H1 (cell line): ENCODE data around the gene RFLNA. TPM values are rescaled to one million over a fixed set of nuclear protein-coding genes. Genes with fewer than 3 reads are reported as not detected.

Experiments used
- CTCF ChIA-PET: fragments of 300-600 bp; sonication (Branson Sonifier 250); formaldehyde crosslinking; loops from one replicate; lab custom pipeline; 2021; ENCODE audit not compliant: partially characterized antibody; lab: Charles Lee
- POLR2A ChIA-PET: fragments of 300-600 bp; sonication (Branson Sonifier 250); formaldehyde crosslinking; loops from one replicate; lab custom pipeline; 2021; ENCODE audit warnings: inconsistent platforms; ENCODE audit not compliant: partially characterized antibody; lab: Charles Lee
- DNase-seq, 2 experiments: peaks; one replicate each; pipeline versions ENCODE4 v3.0.0 to v3.0.0-alpha.2; 2010 to 2022; ENCODE audit warnings: low spot score in 2 of 2, low read depth in 1 of 2, mixed read lengths in 1 of 2
- FAIRE-seq: peaks from 2 replicates; lab custom pipeline; 2011; peaks lifted over from hg19 to GRCh38; lab: Jason Lieb, UNC
- H2AFZ ChIP-seq: 2 replicates; pipeline ENCODE4 v1.8.1; 2012; ENCODE audit warnings: low read length, inconsistent platforms
- H2AK5ac ChIP-seq: 2 replicates; pipeline ENCODE4 v1.6.1; 2013; ENCODE audit warnings: low read depth, low read length
- H2BK120ac ChIP-seq: replicated peaks from 2 replicates; pipeline ENCODE3; 2013; ENCODE audit warnings: low read depth, low read length, inconsistent platforms
- H2BK12ac ChIP-seq: 2 replicates; pipeline ENCODE4 v1.6.1; 2013; ENCODE audit warnings: low read depth, low read length
- H2BK15ac ChIP-seq: 2 replicates; pipeline ENCODE4 v1.6.1; 2013; ENCODE audit warnings: low read length
- H2BK20ac ChIP-seq: 2 replicates; pipeline ENCODE4 v1.6.1; 2013; ENCODE audit warnings: low read length
- H2BK5ac ChIP-seq: 2 replicates; pipeline ENCODE4 v1.6.1; 2013; ENCODE audit warnings: low read depth, low read length
- H3K14ac ChIP-seq: 2 replicates; pipeline ENCODE4 v1.6.1; 2013; ENCODE audit warnings: inconsistent platforms; ENCODE audit not compliant: insufficient read length
- H3K18ac ChIP-seq: 2 replicates; pipeline ENCODE4 v1.6.1; 2013; ENCODE audit warnings: low read length; ENCODE audit errors: extremely low read depth
- H3K23ac ChIP-seq: 2 replicates; pipeline ENCODE4 v1.6.1; 2013; ENCODE audit warnings: inconsistent platforms; ENCODE audit not compliant: insufficient read length
- H3K23me2 ChIP-seq: 2 replicates; pipeline ENCODE4 v1.6.1; 2013; ENCODE audit warnings: low read depth, low read length
- H3K27ac ChIP-seq: 2 replicates; pipeline ENCODE4 v1.6.1; 2011; ENCODE audit warnings: low read depth, low read length, inconsistent platforms
- H3K27me3 ChIP-seq, 4 experiments: replicated peaks in 1 of 4; 1 replicate in 1 of 4; 2 replicates in 3 of 4; pipeline versions ENCODE4 v1.6.1 to v1.8.1; 2011 to 2013; ENCODE audit warnings: low read length in 3 of 4, mild to moderate bottlenecking in 3 of 4, inconsistent platforms in 2 of 4, mixed read lengths in 2 of 4, moderate library complexity in 1 of 4; ENCODE audit not compliant: control insufficient read depth in 3 of 4, insufficient read depth in 3 of 4; ENCODE audit errors: extremely low read depth in 1 of 4
- H3K36me3 ChIP-seq, 4 experiments: 2 replicates each; pipeline versions ENCODE4 v1.6.1 to v1.8.1; 2011 to 2013; ENCODE audit warnings: mild to moderate bottlenecking in 4 of 4, low read length in 3 of 4, moderate library complexity in 2 of 4, control low read depth in 1 of 4, inconsistent platforms in 1 of 4; ENCODE audit not compliant: insufficient read depth in 4 of 4, control insufficient read depth in 2 of 4
- H3K4ac ChIP-seq: replicated peaks from 2 replicates; pipeline ENCODE3; 2013; ENCODE audit warnings: low read length, low read depth, mixed read lengths, inconsistent platforms; ENCODE audit not compliant: insufficient read length
- H3K4me1 ChIP-seq, 4 experiments: replicated peaks in 1 of 4; 1 replicate in 1 of 4; 2 replicates in 3 of 4; pipeline versions ENCODE4 v1.6.1 to v1.8.1; 2011 to 2013; ENCODE audit warnings: low read length in 3 of 4, inconsistent platforms in 2 of 4, mixed read lengths in 1 of 4; ENCODE audit not compliant: insufficient read depth in 4 of 4, control insufficient read depth in 3 of 4
- H3K4me2 ChIP-seq, 2 experiments: 2 replicates each; pipeline versions ENCODE4 v1.6.1 to v1.8.1; 2011 to 2013; ENCODE audit warnings: low read depth in 2 of 2, low read length in 2 of 2, control low read depth in 1 of 2, inconsistent platforms in 1 of 2, mild to moderate bottlenecking in 1 of 2; ENCODE audit not compliant: insufficient read depth in 1 of 2
- H3K4me3 ChIP-seq, 4 experiments: fragments of 200-600, 300-600 bp in 1 of 4; sonication (generic), shearing (Covaris generic), sonication (Bioruptor Twin) in 1 of 4; 2 replicates each; pipeline versions ENCODE4 v1.5.1 to v1.8.1; 2011 to 2016; ENCODE audit warnings: low read length in 4 of 4, low read depth in 3 of 4, control low read depth in 2 of 4, inconsistent platforms in 2 of 4, mild to moderate bottlenecking in 2 of 4, mixed read lengths in 1 of 4, moderate library complexity in 1 of 4; ENCODE audit not compliant: insufficient read depth in 2 of 4; ENCODE audit errors: extremely low read depth in 1 of 4
- H3K56ac ChIP-seq: replicated peaks from 2 replicates; pipeline ENCODE3; 2013; ENCODE audit warnings: low read depth, mild to moderate bottlenecking, mixed read lengths, low read length, inconsistent platforms; ENCODE audit not compliant: insufficient read length
- H3K79me1 ChIP-seq: 2 replicates; pipeline ENCODE4 v1.6.1; 2013; ENCODE audit warnings: low read depth, low read length, control low read depth
- H3K79me2 ChIP-seq, 2 experiments: 2 replicates each; pipeline versions ENCODE4 v1.6.1 to v1.8.1; 2012 to 2013; ENCODE audit warnings: low read length in 2 of 2, mild to moderate bottlenecking in 2 of 2, inconsistent platforms in 1 of 2; ENCODE audit not compliant: insufficient read depth in 2 of 2, control insufficient read depth in 1 of 2
- H3K9ac ChIP-seq, 4 experiments: replicated peaks in 1 of 4; 1 replicate in 1 of 4; 2 replicates in 3 of 4; pipeline versions ENCODE4 v1.6.1 to v1.8.1; 2011 to 2013; ENCODE audit warnings: low read depth in 3 of 4, low read length in 3 of 4, control low read depth in 2 of 4, mild to moderate bottlenecking in 2 of 4, moderate library complexity in 2 of 4, inconsistent platforms in 1 of 4; ENCODE audit errors: extremely low read depth in 1 of 4
- H3K9me3 ChIP-seq, 2 experiments: 2 replicates each; pipeline versions ENCODE4 v1.6.1 to v1.8.1; 2012 to 2013; ENCODE audit warnings: mild to moderate bottlenecking in 2 of 2, moderate library complexity in 2 of 2, control low read depth in 1 of 2, inconsistent platforms in 1 of 2, low read depth in 1 of 2, low read length in 1 of 2, mixed read lengths in 1 of 2; ENCODE audit not compliant: insufficient read depth in 2 of 2
- H4K20me1 ChIP-seq, 2 experiments: replicated peaks in 1 of 2; 2 replicates each; pipeline versions ENCODE3 to v1.8.1; 2011 to 2013; ENCODE audit warnings: inconsistent platforms in 2 of 2, low read length in 2 of 2, mild to moderate bottlenecking in 1 of 2; ENCODE audit not compliant: insufficient read depth in 2 of 2, control insufficient read depth in 1 of 2
- H4K5ac ChIP-seq: 2 replicates; pipeline ENCODE4 v1.6.1; 2013; ENCODE audit warnings: low read length, low read depth, mixed read lengths, inconsistent platforms; ENCODE audit not compliant: insufficient read length
- H4K8ac ChIP-seq: 2 replicates; pipeline ENCODE4 v1.8.0; 2013; ENCODE audit warnings: mild to moderate bottlenecking, moderate library complexity, low read length, inconsistent platforms; ENCODE audit not compliant: insufficient read depth; ENCODE audit errors: extremely low read depth
- H4K91ac ChIP-seq: replicated peaks from 2 replicates; pipeline ENCODE3; 2013; ENCODE audit warnings: low read length, mixed read lengths, inconsistent platforms; ENCODE audit not compliant: insufficient read length
- WGBS, 2 experiments: shearing (Covaris generic) in 1 of 2; methylation state at CpG; one replicate each; pipeline versions ENCODE4 v1.1.6 to v1.1.7; 2013 to 2015; ENCODE audit warnings: low lambda C conversion rate in 2 of 2, mixed read lengths in 2 of 2, inconsistent platforms in 1 of 2, low coverage in 1 of 2, missing lambda C conversion rate in 1 of 2; ENCODE audit not compliant: insufficient replicate concordance in 2 of 2, insufficient coverage in 1 of 2, insufficient read length in 1 of 2; ENCODE audit errors: extremely low coverage in 1 of 2, missing lambda C conversion rate in 1 of 2; 5-methylcytosine and 5-hydroxymethylcytosine counted together
- polyA plus RNA-seq, 7 experiments: library from polyadenylated mRNA; depleted of rRNA in 3 of 7; stranded (reverse) in 5 of 7; unstranded in 2 of 7; fragments of >200 nt in 5 of 7; fragments of 200-250 nt in 2 of 7; gene quantifications; 1 replicate in 5 of 7; 2 replicates in 1 of 7; 4 replicates in 1 of 7; pipeline versions ENCODE4 v1.2.1 to v1.2.3, GENCODE V29; 2011 to 2013; ENCODE audit warnings: missing spikeins in 2 of 7, mixed read lengths in 2 of 7
- total RNA-seq: library from RNA; stranded (reverse); fragmentation: NEBNext Ultra II Directional; extraction: Animal tissue kit (Norgen Biotek cat#: 25700); gene quantifications from 2 replicates; pipeline ENCODE4 v1.2.1, GENCODE V29; 2021

RFLNA gene
- total and polyA plus RNA-seq, 2 of the 8 experiments (the other 6 are each of a cell fraction or from before 2014, with no cell fraction given) = 6.4 to 6.6 TPM

DNA sequence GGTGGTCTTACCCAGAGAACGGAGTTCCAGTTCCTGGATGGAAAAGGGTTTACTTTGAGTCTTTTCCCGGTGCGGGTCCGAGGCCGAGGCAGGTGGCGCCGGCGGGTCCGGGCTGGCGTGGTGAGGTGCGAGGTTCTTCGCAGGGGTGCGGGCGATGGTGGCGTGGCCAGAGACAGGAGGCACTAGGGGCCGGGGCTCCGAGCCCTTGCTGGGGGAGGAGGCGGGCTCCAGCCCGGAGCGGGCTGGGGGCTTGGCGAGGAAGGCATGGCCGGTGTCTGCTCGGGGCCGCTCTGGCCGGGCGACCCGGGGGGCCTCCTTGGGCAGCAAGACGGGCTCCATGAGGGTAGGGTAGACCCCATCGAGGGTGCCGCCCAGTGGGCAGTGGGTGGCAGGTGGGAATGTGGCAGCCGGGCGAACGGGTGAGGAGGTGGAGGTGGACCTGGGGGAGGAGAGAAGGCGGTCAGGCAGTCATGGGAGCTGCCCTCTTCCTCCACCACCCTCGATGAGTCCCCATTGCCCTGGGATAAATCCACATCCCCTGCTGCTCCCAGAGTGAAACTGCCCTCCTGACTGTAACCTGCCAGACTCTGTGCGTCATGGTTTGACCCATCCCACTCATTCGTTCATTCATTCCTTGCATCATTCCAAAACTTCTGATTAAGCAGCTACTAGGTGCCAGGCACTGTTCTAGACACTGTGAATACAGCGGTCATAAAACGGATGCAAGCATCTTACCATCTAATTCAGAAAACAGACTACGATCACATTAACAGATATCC is 42.0 kb downstream of the RFLNA start:
- Histone ChIP-seq H2BK20ac (no peak overlapping the region), H2BK15ac (no peak overlapping the region), H3K23ac (no peak overlapping the region), H4K8ac (no peak overlapping the region), H3K4me3 (no peak overlapping the region), H3K9me3 (no peaks in the 10 kb centered on the region), H3K36me3 (peaks cover 11 to 69% (median 38%) of the 10 kb centered on the region in 4 experiments; a peak in 7 of 8 replicates), H3K27ac (no peak overlapping the region), H2AFZ (no peak overlapping the region), H3K79me1 (no peaks in the 10 kb centered on the region; the same call in 1 of the 2 replicates), H3K4me2 (no peak overlapping the region), H4K5ac (no peak overlapping the region), H2BK5ac (no peak overlapping the region), H2AK5ac (no peak overlapping the region), H3K9ac (no peak overlapping the region), H3K4me1 (no peaks in the 10 kb centered on the region), H3K18ac (no peak overlapping the region), H3K4ac (no peak overlapping the region), H3K27me3 (no peaks in the 10 kb centered on the region), H2BK120ac (no peak overlapping the region), H4K91ac (no peak overlapping the region), H3K56ac (no peak overlapping the region), H2BK12ac (no peak overlapping the region), H3K23me2 (peaks cover 4% of the 10 kb centered on the region; the same call in 1 of the 2 replicates), H3K79me2 (no peaks in the 10 kb centered on the region), H3K14ac (no peak overlapping the region), H4K20me1 (peaks cover 0 to 4% of the 10 kb centered on the region in 2 experiments)
- DNase-seq = no peak
- 90% methylated on average over 36 of the region's 40 CpGs; no CpG with 5 or more reads in 1 of the 2 experiments for WGBS, 2 experiments
- no peak for FAIRE-seq
- ChIA-PET CTCF (interaction anchor here (1.1 to 2.5 kb wide), 5 partner anchors 10 to 305 kb away, joined by 3 to 11 read pairs (median 3); no protein-coding TSS in a partner anchor), POLR2A (interaction anchor here (0.6 kb wide), 1 partner anchor 575 kb away, joined by 3 read pairs; no protein-coding TSS in a partner anchor)
